SK-N-SH (cell line): ENCODE data around the gene SLC47A2.

Experiments used
- EP300 ChIP-seq, 2 experiments: IDR thresholded peaks; 2 replicates each; pipeline versions ENCODE4 v1.4.0 to v1.6.1; 2012; ENCODE audit warnings: borderline replicate concordance in 1 of 2, low read depth in 1 of 2, low read length in 1 of 2
- FOXM1 ChIP-seq: IDR thresholded peaks from 2 replicates; pipeline ENCODE4 v1.4.0; 2012; ENCODE audit warnings: low read depth, mild to moderate bottlenecking
- JUND ChIP-seq: IDR thresholded peaks from 2 replicates; pipeline ENCODE4 v1.4.0; 2012
- MAX ChIP-seq: IDR thresholded peaks from 2 replicates; pipeline ENCODE4 v1.4.0; 2012; ENCODE audit warnings: low read depth
- NFIC ChIP-seq: IDR thresholded peaks from 2 replicates; pipeline ENCODE4 v1.4.0; 2012; ENCODE audit warnings: borderline replicate concordance
- POLR2AphosphoS5 ChIP-seq: IDR thresholded peaks from 2 replicates; pipeline ENCODE4 v1.6.1; 2012; ENCODE audit warnings: low read depth, low read length
- RAD21 ChIP-seq: IDR thresholded peaks from 2 replicates; pipeline ENCODE4 v1.6.1; 2012; ENCODE audit warnings: mild to moderate bottlenecking, low read length
- TAF1 ChIP-seq: IDR thresholded peaks from 2 replicates; pipeline ENCODE4 v1.6.1; 2012; ENCODE audit warnings: low read depth, mild to moderate bottlenecking, low read length, moderate library complexity, borderline replicate concordance
- TF ChIP-seq, protein P1 (sequence below): fragments of 200-600 bp; sonication (generic); IDR thresholded peaks from 2 replicates; pipeline ENCODE4 v1.6.1; 2017; ENCODE audit warnings: antibody characterized with exemption, mild to moderate bottlenecking, moderate library complexity
- TF ChIP-seq, protein P2 (sequence below): fragments of 150-350 bp; IDR thresholded peaks from 2 replicates; pipeline ENCODE4 v1.6.1; 2016; ENCODE audit warnings: mild to moderate bottlenecking, low read depth, low read length

GRCh38 chr17:19759568-19760549 is 43.5 kb upstream of the SLC47A2 start:
- no peak for TF ChIP-seq TAF1
- TF ChIP-seq RAD21 = no peak
- TF ChIP-seq POLR2AphosphoS5 = no peak
- TF ChIP-seq EP300 (IDR thresholded peaks at IDR 0.05; ENCODE audit: borderline replicate concordance in 1 of 2, low read depth in 1 of 2, low read length in 1 of 2) = no peak
- TF ChIP-seq, protein P1, sequence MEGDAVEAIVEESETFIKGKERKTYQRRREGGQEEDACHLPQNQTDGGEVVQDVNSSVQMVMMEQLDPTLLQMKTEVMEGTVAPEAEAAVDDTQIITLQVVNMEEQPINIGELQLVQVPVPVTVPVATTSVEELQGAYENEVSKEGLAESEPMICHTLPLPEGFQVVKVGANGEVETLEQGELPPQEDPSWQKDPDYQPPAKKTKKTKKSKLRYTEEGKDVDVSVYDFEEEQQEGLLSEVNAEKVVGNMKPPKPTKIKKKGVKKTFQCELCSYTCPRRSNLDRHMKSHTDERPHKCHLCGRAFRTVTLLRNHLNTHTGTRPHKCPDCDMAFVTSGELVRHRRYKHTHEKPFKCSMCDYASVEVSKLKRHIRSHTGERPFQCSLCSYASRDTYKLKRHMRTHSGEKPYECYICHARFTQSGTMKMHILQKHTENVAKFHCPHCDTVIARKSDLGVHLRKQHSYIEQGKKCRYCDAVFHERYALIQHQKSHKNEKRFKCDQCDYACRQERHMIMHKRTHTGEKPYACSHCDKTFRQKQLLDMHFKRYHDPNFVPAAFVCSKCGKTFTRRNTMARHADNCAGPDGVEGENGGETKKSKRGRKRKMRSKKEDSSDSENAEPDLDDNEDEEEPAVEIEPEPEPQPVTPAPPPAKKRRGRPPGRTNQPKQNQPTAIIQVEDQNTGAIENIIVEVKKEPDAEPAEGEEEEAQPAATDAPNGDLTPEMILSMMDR = no peak
- no peak for TF ChIP-seq FOXM1
- TF ChIP-seq, protein P2, sequence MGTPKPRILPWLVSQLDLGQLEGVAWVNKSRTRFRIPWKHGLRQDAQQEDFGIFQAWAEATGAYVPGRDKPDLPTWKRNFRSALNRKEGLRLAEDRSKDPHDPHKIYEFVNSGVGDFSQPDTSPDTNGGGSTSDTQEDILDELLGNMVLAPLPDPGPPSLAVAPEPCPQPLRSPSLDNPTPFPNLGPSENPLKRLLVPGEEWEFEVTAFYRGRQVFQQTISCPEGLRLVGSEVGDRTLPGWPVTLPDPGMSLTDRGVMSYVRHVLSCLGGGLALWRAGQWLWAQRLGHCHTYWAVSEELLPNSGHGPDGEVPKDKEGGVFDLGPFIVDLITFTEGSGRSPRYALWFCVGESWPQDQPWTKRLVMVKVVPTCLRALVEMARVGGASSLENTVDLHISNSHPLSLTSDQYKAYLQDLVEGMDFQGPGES = no peak
- TF ChIP-seq JUND = no peak
- TF ChIP-seq MAX = no peak
- no peak for TF ChIP-seq NFIC
